ENCODE measurements around the gene SPINT1. TPM values are rescaled to one million over a fixed set of nuclear protein-coding genes. Genes with fewer than 3 reads are reported as not detected.

SPINT1 gene
- total RNA-seq (2022; extraction: Qiagen RNA extraction; ENCODE audit: low read depth): 0.82 to 1.1 TPM (median 0.92 TPM) in 5 replicates

GRCh38 chr15:40843885-40844695, at the start of gene SPINT1:
SPINT1 (plus strand) TSS chr15:40844048; CDS start chr15:40844555, 507 bp downstream.

GRCh38 chr15:40807028-40807887, 36.6 kb upstream of the SPINT1 start, which contains the start of the genes DNAJC17 and ZFYVE19:
DNAJC17 (minus strand) TSS chr15:40807473; CDS start chr15:40807446, 27 bp downstream.
ZFYVE19 (plus strand) TSS chr15:40807089; CDS start chr15:40807590, 501 bp downstream.

GRCh38 chr15:40828447-40829036, 15.3 kb upstream of the SPINT1 start, which contains the start of gene PPP1R14D:
PPP1R14D (minus strand) TSS chr15:40828708; CDS start chr15:40828641, 67 bp downstream.

GRCh38 chr15:40873694-40874561, 30.1 kb downstream of the SPINT1 start, which contains the start of gene RHOV:
RHOV (minus strand) TSS chr15:40874234; CDS start chr15:40874139, 95 bp downstream.

GRCh38 chr15:40893733-40894680, 50.2 kb downstream of the SPINT1 start, which contains the start of gene VPS18:
VPS18 (plus strand) TSS chr15:40894450; CDS start chr15:40894769, 319 bp downstream.

Other genes with a start within 250 kb of the SPINT1 start
- gene KNL1, start 249.8 kb upstream of the SPINT1 start, total RNA-seq (2022; extraction: Qiagen RNA extraction; ENCODE audit: low read depth): 5.0 to 10.1 TPM (median 7.3 TPM) in 5 replicates
- 18.5 to 23.7 TPM (median 18.7 TPM) in 5 replicates for gene RAD51, start 148.9 kb upstream of the SPINT1 start, total RNA-seq (2022; extraction: Qiagen RNA extraction; ENCODE audit: low read depth)
- gene RMDN3, start 88.8 kb upstream of the SPINT1 start, total RNA-seq (2022; extraction: Qiagen RNA extraction; ENCODE audit: low read depth): 21.1 to 24.4 TPM (median 22.7 TPM) in 5 replicates
- gene GCHFR, start 80.0 kb upstream of the SPINT1 start, total RNA-seq (2022; extraction: Qiagen RNA extraction; ENCODE audit: low read depth): 5.6 to 8.3 TPM (median 6.7 TPM) in 5 replicates
- 0.07 to 0.17 TPM (median 0.13 TPM) in 4 of 5 replicates, not detected in the other for gene C15orf62, start 74.1 kb upstream of the SPINT1 start, total RNA-seq (2022; extraction: Qiagen RNA extraction; ENCODE audit: low read depth)
- 16.1 to 19.6 TPM (median 17.7 TPM) in 5 replicates for gene ZFYVE19, start 37.0 kb upstream of the SPINT1 start, total RNA-seq (2022; extraction: Qiagen RNA extraction; ENCODE audit: low read depth)
- 20.7 to 30.0 TPM (median 23.8 TPM) in 5 replicates for gene DNAJC17, start 36.6 kb upstream of the SPINT1 start, total RNA-seq (2022; extraction: Qiagen RNA extraction; ENCODE audit: low read depth)
- gene PPP1R14D, start 15.3 kb upstream of the SPINT1 start, total RNA-seq (2022; extraction: Qiagen RNA extraction; ENCODE audit: low read depth): 0.20 to 0.32 TPM in 2 of 5 replicates, not detected in the others
- 4.1 to 7.3 TPM (median 5.8 TPM) in 5 replicates for gene RHOV, start 30.2 kb downstream of the SPINT1 start, total RNA-seq (2022; extraction: Qiagen RNA extraction; ENCODE audit: low read depth)
- 19.8 to 22.9 TPM (median 21.8 TPM) in 5 replicates for gene VPS18, start 50.4 kb downstream of the SPINT1 start, total RNA-seq (2022; extraction: Qiagen RNA extraction; ENCODE audit: low read depth)
- 0.62 to 0.68 TPM (median 0.65 TPM) in 5 replicates for gene DLL4, start 85.3 kb downstream of the SPINT1 start, total RNA-seq (2022; extraction: Qiagen RNA extraction; ENCODE audit: low read depth)
- gene CHAC1, start 109.4 kb downstream of the SPINT1 start, total RNA-seq (2022; extraction: Qiagen RNA extraction; ENCODE audit: low read depth): 2.6 to 7.1 TPM (median 4.8 TPM) in 5 replicates

Data from A549 treated with CpdA at 1 μM for 4 hours (cell line).